NCI-H69 (cell line): Measurements from ENCODE around the gene PBX4.

Experiments used
- DNase-seq: peaks from one replicate; lab custom pipeline; 2025; lab: John Stamatoyannopoulos, UW

Gene PBX4

DNA sequence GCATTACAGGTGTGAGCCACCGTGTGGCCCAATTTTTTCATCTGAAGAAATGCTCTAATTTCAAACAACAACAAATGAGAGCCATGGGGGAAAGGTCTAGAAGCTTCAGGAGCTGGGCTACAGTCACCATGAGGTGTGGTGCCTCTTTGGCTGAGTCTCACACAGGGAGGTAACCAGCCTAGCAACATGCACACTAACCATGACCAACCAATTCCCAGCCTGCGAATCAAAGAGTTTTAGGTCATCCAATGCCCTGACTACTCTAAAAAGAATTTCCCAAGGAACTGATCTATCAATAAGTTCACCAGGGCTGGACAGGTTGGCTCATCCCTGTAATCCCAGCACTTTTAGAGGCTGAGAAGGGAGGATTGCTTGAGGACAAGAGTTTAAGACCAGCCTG is 29.9 kb downstream of the PBX4 start:
- DNase-seq: no peak

DNA sequence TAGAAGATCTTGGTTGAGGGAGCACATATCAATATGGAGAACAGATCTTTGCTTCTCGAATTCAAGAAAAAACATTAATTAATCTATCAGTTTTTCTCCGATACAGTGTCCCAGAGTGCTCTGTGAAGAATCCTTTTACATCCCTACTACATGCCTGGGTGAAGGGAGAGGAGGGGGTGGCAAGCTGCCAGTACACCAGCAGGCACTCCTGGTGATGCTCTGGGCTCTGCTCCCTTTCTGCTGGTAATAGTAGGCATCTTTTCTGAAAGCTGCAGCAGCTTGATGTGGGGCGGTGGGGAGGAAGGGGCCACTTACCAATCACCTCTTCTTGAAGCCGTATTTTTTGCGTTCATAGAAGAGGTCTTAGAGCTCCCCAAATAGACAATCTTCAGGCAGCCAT is 30.7 kb downstream of the PBX4 start:
- peak; percentile 33 for DNase-seq

DNA sequence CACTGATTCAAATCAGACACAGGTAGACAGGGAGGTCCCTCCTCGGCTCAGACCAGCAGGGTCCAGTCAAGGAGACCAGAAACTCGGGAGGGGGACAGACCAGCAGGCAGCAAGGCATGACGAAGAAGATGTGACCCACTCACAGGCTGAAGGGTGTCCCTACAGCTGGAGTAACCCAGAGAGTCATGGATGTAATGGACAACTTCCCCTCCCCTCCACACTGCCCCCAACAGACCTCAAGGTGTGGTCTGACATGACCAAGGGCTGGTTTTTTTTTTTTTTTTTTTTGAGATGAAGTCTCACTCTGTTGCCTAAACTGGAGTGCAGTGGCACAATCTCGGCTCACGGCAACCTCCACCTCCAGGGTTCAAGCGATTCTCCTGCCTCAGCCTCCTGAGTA is 34.1 kb downstream of the PBX4 start:
- no peak for DNase-seq

DNA sequence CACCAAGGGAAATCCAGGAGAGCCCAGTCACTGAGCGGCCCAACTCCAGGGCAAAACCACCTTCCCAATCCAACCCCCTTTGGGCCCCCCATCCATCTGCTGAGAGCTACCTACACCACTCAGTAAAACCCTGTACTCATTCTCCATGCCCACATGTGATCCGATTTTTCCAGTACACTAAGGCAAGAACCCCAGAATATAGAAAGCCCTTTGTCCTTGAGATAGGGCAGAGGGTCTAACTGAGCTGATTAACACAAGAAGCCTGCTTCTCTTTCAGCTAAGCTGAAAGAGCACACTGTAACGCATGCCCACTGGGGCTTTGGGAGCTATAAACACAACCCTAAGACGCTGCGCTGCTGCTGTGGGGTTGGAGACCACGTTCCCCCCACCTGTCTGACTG is 36.0 kb downstream of the PBX4 start:
- DNase-seq: no peak

DNA sequence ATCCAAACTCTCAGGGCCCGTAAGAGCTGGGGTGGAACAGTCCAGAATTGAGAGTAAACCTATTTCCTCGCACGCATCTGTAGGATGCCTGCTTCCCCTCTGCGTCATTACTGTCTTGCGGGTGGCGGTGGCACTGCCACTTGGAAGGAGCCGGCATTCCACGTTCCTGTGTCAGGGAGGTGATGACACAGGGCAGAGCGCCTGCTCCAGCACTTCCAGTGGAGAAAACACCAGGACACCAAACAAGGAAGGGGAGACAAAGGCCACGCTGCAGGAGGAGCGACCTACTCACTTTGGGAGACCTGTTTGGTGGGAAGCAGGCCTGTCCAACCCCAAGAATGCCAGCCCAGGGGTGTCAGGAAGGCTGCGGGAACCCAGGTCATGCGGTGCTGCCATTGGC is 37.1 kb downstream of the PBX4 start:
- no peak for DNase-seq

DNA sequence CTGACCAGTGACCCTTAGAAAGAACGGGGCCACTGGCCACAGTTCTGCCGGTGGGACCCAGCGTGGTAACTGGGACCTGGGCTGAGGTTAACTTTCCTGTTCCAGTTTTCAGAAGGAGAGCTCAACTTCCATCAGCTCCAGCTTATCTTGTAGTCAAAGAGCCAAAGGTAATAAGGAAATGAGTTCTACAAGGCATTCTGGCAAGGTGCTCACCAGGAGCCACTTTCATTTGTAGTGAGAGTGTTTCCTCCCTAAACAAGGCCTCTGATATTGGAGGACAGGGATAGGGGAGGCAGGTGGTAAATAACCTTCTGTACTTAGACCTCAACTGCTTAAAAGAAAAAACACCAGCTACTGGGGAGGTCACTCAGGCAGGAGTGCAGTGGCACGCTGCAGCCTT is 38.1 kb downstream of the PBX4 start:
- DNase-seq: no peak

DNA sequence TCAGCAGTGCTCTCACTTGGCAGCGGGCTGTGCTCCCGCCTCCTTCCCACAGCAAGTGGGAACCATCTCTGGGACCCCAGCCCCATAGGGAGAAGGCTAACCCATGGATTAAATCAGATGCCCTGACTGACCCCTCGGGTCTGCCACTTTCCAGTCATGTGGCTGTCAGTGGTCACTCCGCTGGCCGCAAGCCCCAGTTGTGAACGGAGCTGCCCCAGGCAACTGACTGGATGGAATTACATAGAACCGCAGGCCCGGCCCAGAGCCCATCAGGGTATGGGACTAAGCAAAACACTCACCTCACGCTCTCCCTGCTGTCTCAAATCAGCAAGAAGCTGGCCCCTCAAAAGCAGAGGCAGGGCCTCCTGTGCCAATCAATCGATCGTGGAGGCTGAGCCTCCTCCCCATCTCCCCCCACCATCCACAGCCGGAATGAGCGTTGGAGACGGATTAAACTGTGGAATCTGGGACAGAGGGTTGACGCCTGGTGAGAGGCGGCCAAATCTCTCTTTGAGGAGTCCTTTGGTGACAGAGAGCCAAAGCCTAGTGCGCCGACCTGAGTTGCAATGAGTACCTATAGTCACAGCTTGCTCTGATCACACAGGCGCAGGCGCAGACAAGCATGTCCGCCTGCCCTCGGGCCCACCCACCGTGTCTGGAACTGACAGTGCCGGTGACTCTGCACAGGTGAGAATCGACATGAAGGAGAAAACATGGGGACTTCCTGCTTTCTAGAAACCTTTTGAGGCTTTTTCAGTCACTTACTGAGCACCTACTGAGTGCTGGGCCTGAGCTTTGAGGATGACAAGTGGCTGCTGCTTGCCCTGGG is 38.7 kb downstream of the PBX4 start:
- no peak for DNase-seq

DNA sequence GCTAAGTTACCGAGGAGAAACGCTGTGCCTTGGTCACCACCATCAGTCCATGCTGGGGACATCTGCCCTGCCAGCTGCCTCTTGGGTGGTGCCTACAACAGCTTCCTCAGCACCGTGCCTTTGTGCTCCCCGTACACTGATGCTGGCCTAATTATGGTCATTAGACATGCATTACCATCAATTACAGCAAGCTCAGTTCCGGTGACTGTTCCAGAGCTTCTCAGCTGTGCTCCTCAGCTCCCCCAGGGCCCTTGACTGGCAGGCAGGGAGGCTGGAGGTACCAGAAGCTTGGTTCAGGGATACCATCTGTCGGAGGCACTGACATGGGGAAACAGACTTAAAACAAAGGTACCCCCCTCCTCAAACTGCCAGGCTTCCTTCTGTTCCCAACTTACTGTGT is 40.2 kb downstream of the PBX4 start:
- peak; percentile 99 for DNase-seq

DNA sequence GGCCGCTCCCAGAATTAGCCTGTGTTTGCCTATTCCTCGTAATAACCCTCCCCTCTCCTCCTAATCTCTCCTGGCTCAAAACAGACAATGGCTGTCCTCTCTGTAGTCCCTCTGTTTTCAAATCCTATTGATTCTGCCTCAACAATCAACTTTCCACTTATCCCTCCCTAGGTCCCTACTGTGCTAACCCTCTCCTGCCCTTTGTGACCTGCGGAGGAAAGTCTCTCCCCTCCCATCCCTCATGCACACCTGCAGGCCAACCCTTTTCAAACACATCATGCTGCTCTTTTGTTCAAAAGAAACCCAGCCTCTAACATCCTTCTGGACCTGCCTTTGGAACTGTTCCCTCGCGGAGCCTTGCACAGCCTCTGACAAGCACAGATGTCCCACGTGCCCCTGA is 43.1 kb downstream of the PBX4 start:
- DNase-seq: peak; percentile 98

DNA sequence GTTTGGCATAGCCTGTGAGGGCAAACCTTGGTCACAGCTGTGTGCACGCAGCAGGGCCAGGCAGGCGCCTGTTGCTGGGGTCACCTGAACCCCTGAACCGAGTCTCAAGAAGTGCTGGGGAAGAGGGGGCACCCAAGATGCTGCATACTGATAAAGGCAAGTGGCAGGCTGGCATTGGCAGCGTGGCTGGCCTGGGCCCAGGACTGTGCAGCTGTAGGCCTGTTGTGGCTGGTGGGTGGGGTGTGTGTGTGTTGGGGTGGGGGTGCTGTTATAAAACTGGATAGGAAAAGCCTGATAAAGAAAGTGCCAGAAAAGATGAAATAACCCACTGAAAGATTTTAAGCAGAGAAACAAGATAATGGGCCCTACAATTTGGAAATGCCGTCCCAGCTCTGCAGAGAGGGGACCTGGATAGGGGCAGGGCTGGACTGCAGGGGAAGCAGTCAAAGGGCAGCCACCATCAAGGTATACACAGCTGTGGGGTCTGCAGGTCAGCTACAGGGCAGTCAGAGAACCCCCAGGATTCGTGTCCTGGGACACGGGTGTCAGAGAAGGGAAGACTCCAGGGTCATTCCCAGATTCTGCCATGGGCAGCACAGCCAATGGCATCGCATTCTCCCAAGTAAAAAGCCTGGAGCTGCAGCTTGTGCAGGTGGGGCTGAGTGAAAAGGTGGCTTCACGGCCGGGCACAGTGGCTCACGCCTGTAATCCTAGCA is 47.3 kb downstream of the PBX4 start:
- no peak for DNase-seq

DNA sequence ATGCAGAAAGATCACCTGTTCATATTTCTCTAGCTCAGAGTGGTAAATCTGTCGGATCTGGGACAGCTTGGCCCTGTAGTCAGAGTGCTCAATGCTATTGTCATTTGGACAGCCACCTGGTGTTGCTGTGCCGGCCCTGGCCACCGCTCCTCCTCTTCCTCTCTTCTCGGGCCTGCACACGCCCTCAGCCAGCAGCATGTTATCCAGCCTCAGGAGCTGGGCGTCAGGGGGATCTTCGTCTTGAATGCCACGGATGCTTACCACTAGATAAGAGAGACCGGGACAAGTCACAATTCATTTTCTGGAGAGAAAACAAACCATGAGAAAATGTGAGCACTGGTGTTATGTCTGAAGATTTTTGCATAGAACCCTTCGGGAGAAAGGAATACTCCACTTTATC is 47.9 kb downstream of the PBX4 start:
- no peak for DNase-seq

DNA sequence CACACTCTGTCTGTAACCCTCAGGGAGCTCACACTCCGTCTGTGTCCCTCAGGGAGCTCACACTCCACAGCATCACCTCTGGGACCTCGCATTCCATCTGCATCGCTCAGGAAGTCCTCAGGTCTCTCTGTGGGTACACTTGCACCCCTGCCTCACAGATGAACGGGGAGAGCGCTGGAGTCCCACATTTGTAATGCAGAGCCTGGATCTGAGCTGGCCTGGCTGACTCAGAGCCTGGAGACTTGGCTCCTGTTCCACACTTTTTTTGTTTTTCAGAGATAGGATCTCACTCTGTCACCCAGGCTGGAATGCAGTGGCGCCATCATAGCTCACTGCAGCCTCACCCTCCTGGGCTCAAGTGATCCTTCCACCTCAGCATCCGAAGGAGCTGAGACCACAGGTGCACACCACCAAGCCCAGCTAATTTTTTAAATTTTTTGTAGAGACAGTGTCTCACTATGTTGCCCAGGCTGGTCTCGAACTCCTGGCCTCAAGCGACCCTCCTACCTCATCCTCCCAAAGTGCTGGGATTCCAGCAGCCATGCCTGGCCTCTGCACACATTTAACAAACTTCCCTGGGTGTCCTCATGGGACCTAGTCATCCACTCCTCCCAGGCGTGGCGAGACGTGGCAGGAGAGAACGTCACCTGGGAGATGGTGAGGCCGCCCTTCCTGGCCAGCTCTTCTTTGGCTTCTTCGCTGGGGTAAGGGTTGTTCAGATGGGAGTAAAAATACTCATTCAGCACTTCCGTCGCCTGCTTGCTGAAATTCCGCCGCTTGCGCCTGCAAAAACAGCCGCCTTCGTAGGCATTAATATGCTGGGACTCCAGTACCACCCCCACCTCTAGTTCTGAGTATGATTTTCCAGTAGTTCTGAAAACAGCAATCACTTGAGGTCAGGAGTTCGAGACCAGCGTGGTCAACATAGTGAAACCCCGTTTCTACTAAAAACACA is 49.4 kb downstream of the PBX4 start:
- DNase-seq: no peak

DNA sequence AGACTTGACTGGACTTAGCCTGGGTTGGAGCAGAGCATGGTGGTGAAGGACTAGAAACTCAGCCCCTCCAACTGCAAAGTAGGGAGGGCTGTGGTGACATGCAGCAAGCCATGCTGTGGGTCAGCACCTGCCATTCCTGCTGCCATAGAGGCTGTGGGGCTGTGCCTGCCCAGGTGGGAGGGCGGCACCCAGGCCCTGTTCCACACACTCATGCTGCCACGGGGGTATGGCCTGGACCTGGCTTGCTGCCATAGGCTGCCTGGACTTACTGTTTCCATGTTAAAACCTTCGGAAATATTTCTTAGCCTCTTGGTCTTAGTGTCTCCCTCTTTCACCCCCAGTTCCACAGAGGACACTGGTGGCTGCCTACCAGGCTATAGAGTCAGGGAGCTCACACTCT is 51.1 kb downstream of the PBX4 start:
- no peak for DNase-seq

DNA sequence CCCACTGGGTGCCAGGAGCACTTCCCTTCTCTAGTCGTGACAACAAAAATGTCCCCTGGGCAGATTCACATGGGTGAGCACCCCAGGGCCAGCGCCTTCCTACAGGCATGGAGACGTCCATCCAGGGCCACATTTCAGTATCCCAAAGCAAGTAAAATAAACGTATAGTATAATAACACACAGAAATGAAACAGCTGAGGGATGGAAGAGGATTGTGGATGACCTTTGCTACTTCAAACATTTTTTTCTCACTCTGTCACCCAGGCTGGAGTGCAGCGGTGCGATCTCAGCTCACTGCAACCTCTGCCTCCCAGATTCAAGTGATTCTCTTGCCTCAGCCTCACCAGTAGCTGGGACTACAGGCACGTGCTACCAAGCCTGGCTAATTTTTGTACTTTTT is 52.2 kb downstream of the PBX4 start:
- no peak for DNase-seq

DNA sequence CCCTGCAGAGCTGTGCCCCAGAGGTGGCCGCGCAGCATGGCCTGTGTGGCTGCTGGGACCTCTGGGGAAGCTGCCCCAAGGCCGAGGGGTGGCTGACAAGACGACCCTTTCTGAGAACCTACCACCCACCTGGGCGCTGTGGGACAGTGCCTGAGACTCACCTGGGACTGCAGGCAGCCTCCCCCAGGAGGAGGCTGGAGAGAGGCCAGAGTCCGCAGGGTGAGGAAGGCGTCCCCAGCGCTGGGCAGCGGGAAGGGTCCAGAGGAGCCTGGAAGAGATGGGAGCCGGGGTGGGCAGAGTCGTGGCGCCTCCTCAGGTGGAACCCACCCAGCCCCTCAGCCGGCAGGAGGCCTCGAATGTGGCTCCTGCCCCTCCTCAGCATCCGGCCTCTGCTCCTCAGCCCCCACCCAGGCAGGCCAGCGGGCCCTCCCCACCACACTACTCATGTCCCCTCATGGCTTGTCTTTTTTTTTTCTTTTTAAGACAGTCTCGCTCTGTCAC is 55.1 kb downstream of the PBX4 start:
- DNase-seq: no peak

DNA sequence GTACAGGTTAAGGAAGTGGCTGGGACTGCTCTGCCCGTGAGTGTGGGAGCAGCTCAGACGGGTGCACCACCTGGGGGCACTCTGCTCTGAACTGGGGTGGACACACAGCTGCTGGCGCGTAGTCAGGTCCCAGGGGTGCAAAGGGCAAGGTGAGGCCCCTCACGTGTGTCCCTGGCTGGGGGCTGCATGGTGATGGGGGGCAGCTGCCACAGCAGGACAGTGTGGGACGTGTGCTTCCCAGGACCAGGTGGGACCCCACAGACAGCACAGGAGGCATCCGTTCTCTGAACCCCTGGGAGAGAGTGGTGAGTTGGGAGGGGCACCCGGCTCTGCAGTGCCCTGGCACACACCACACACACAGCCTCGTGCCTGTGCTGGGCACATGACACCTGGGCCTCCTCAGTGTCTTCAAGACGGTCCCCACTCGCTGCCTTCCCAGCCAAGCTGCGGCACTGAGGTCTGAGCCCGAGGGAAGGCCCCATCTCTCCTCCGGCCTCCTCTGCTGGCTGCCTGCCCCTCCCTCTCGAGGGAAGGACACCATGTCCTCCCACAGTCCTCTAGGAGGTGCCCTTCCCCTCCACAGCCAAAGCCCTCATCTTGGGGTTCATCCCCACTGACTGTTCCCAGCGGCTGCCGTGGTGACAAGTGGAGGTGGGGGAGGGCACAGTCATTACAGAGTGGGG is 55.7 kb downstream of the PBX4 start:
- no peak for DNase-seq

DNA sequence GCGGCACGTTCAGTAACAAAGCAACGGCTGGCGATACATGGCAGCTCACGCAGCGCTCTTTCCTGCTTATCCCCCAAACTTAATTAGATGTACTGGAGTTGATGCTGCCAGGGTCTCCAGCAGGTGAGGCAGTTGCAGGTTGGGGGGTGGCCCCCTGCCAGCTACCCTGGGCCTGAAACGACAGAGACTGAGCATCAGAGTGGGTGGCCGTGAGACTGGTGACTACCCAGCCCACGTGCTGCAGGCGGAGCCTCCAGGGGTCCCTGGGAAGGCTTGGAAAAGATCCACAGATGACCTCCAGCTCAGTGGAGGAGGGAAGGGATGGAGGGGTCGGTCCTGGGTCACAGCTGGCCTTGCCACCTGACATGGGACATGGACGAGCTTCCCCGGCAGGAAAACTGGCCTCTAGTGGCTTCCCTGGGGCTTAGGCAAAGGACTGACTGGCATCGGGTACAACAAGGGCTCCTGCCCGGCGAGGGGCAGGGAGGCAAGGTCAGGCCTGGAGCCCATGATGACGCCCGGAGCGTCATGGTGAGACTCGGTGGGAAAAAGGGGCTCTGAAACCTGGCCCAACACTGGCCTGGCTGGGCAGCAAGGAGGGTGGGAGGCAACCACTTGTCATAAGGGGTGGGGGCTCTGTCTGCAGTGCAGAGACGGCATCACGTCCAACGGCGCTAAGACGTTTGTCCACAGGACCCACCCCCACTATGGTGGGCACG is 56.4 kb downstream of the PBX4 start:
- no peak for DNase-seq

DNA sequence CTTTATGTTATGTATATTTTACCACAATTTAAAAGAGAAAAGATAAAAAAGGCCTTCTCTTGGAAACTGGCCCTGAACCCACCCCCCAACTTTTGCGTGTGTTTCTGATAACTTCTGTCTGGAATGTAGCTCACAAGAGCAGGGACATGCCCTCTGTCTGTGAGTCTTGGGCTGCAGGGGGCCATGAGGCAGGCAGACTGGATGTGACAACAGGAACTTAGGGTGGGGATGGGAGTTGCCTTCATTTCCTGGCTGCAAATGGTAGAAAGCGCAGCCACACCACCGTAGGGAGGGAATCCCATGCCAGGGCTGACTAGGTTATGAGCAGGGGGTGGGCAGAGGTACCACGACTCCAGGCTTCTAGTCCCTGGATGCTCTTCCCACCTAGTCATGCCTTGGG is 58.6 kb downstream of the PBX4 start:
- no peak for DNase-seq

DNA sequence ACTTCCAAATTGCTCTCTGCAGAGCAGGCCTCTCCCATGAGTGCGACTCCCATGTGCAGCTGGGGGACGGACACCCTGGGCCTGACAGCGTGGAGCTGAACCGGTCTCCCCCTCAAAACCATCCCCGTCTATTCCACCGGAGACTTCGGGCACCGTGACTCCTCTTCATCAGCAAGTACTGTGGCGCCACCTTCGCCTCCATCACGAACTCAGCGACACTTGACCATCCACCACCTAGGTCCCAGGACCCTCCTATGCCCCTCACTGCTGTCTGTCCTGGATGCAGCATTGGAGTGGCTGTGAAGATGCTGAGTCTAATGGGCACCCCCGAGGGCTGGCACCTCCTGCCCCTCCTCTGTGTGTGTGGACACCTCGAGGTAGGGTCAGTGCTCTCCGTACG is 59.9 kb downstream of the PBX4 start:
- DNase-seq: no peak

DNA sequence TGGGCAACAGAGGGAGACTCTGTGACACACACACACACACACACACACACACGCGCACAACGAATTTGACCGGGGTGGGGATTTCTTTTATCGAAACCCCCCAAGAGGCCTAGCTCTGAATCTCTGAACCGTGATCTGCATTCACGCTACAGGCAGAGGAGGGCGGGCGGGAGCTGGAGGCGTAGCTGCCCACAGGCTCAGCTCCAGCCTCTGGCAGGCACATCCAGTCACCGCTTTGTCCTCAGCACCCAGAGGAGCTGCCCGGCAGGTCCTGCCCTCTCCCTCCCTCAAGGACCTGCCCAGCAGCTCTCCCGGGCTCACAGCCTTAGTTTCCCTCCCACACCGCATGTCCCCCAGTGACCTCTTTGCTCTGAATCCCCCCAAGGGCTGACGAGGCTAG is 60.4 kb downstream of the PBX4 start:
- DNase-seq: no peak
